GM18870 (cell line): ENCODE data around the gene RTN4RL1.
"Not testable (repeated sequence)": the region's sequence is repeated elsewhere in the genome, so short reads cannot be mapped to it uniquely, and the experiment has no call there.

Experiments
- ATAC-seq: cut with Tn5 transposase; IDR thresholded peaks from one replicate; pipeline ENCODE4 v1.9.1; 2021; ENCODE audit warnings: moderate library complexity; ENCODE audit not compliant: unreplicated experiment

The RTN4RL1 gene

DNA sequence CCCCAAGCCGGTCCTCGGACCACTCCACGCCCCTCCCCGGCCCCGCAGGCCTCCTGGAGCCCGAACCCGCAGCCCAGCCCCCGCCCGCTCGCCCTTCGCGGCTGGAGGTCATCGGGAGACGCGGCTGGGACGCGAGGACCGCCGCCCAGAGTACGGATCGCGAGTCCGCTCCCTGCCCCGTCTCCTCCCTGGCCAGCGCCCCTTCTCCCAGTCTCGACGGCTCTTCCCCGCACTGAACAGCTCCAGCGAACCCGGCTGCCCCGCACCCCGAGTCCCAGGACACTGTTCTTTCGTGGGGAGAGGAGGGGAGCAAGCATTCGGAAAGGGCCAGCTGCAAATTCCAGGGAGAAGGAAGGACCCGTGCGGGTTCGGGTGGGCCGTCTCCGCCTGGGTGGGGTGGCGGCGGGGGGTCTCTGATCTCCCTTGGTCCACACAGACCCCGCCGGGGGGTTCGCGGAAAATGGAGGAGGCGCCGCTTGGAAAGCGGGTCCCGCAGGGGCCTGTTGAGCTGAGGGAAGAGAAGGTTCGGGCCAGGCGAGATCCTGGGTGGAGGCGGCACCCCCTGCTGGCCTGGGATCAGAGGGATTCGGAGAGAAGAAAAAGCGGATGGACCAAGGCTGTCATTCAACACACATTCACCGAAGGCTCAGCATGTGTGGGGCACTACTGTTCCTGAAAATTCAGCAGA lies 632 bp upstream of the RTN4RL1 start:
- no peak for ATAC-seq

DNA sequence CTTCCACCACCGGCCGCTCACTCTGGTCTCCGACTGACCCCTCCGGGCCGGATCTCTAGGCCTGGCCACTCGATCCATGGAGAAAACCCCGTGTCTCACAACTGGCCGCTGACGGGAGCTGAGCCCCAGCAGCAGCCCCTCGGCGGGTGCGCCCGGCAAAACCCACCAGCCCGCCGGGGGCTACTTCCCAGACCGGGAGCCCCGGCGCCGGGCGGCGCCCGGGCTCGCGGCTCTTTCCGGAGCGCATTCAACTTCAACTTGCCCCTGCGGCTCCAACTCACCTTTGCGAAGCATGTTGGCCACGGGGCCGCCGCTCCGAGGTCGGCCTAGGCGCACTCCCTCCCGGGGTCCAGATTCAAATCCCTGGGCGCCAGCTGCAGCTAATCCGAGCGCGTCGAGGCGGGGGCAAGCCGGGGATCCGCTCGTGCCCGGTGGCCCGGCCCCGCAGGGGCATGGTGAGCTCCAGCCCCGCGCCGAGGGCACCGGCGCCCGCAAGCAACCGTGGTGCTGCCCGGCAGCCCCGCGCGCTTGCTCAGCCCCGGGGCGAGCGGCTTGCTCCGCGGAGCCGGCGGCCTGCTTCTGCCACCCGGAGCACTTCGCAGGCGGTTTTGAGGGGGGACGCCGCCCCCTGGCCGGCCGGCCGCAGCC lies 438 bp downstream of the RTN4RL1 start:
- ATAC-seq = no peak

DNA sequence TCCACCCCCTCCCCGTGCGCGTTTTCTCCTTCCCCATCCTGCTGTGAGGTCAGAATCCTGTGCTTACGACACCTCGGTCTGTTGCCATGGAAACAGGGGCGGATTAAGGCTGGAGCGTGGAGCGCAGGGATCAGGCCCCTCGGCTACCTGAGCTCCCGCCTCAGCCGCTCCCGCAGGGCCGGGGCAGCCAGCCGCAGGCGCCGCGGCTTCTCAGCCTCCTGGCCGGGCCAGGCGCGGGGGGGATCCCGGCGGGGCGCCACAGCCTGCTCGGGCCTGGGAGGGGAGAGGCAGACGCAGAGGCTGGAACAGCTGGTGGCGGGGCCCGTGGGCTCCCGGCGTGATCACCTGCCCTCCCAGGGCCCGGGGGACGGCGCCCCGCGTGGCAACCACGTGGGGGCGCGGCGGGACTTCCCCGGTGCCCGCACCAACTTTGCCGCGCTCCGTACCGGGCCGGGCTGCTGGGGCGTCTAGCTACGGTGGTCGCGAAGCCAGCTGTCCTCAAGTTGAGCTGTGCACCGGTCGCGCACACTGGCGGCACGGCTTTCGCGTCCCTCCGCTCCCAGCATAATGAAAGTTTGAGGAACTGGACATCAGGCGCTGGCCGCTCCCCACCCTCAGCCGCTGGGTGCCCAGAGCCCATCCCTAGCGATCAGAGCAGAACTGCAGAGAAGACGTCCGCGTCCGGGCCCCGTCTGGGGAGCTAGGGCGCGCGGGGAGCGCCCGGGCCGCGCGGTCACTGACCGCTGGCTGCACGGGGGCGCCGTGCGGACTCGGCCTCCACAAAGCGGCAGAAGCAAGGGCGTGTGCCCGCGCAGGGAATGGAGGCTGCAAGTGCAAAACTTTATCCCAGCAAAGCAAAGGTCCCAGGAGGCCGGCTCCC lies 1.2 kb downstream of the RTN4RL1 start:
- no peak for ATAC-seq

DNA sequence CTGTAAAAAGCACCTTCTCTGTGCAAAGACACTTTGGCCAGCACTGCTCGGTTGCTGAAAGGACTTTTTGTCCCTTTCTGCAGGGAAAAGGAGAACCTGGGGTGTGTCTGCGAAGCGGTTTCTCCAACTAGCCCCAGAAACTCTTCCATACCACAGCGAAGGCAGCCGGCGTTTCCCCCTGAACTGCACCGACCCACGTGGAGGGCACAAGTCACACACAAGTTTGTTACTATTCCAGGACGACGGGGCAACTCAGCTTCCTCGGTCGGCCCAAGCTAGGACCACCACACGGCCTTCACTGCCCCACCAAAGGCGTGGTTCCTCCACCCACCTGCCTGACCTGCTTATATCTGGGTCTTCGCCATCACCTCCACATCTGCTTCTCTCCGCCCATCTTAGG lies 1.9 kb downstream of the RTN4RL1 start:
- no peak for ATAC-seq

DNA sequence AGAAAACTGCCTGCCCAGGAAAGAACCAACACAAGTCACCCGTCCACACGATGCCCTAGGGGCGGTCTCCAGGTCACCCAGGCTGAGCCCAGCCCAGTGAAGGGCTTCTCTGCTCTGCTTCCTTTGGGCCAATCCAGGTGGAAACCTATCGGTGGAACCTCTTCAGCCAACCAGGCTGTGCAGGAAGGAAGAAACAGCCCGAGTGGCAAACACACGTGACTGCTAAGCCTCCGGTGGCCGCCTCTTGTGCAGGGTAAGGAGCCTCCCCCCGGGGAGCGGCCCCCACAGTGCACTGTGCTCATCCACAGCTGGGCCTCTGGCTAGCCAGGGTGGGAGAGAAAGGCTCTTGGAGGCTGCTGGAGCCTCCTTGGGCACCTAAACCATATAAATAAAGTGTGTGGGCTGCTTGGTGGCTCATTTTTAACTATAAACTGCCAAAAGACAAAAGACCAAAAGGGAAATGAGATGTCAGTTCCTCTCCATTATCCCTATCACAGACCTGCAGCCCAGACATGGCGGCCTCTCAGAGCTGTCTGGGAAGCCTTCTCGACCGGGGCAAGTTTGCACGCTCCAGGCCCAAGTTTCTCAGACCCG lies 2.4 kb downstream of the RTN4RL1 start:
- ATAC-seq = no peak

DNA sequence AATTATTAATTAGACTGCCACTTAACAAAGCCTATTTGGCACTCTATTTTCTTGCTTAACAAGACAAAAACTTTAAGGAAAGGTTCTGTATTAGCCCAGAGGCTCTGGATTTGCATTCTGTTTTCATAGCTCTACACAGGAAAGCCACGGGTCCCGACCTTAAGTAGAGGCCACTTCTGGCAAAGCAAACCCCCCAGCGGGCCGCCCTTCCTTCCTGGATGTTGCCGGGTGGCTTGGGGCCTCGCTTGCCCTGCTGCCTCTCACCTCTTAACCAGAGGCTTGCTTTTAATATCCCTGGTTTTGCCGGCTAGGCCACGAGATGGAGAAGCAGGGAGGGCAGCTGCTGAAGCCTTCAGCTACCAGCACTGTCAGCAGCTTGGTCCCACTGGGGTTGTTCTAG lies 4.4 kb downstream of the RTN4RL1 start:
- ATAC-seq = no peak

DNA sequence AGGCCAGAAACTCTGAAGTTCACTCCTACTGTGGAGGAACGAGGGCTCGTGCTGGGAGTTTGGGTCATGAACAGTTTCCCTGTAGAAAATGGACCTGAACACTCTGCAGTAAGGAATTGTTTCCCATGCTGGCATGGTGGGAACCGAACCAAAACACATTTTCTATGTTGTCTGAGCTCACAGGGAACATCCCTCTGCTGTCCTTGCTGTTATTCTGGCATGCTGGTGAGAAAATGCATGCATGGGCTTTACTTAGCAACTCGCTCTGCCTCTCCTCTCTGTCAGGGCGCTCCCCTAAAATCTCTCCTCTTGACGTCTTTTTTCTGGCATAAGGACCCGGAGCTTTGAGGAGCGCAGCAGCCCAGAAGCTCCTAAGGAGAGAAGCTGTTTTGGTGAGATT lies 5.4 kb downstream of the RTN4RL1 start:
- no peak for ATAC-seq

DNA sequence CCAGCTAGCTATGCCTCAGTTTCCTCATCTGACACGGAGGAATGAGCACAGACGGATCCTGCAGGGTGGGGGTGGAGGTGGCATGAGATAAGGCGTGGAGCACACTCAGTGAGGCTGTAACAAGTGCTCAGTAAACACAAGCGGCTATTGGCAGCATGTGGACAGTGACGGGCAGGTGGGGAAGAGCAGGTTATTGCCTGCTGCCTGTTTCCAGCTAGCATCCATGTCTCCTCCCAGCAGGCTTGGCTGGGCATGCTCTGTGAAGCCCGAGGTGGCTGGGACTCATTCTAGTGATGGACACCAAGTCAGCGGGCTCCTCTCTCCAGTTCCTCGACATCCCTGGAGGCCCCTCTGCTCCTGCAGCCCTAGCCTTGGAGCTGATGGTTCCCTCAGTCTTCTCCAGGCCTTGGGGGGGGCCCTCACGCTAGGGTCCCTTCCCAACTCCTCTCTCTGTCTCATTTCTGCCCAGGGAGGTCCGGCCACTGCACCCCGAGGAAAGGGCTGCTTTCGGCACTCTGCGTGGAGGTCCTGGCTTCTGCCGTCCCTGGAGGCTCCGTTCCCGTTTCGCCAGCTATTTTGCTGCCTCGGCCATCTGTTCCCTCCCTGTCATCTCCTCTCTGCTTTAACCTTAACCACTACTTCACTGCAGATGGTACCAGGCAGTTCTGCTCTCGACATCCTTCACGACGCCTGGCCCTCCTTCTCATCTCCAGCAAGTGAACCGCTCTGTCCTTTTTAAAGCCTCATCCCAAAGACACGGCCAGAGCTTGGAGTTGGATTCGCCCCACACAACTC lies 6.2 kb downstream of the RTN4RL1 start:
- no peak for ATAC-seq

DNA sequence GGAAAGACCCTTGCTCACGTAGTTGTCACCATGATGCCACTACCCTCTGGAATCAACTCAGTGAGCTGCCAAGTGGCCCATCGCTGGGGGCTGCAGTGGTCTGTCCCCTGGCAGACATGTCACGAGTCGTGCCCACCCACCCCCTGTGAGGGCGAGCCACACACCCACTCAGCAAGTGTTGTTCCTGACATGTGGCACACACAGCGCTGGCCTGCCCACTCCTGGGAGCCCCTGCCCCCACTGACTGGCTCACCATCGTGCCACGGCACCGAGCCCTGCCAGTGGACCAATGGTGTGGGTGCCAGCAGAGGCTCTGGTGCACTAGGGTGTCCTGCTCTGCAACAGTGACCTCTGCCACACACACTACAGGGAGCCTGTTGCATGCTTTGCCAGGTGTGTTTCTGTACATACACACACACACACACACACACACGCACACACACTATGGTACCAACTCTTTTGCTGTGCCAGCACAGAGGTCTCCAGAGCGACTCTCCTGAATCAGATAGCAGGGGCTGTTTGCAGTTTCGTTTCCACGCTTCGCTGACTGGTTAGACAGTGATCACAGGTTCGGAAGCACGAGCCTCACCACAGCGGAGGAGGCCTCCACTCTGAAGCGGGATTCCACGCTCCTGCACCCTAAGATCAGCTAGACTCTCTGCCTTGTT lies 7.7 kb downstream of the RTN4RL1 start:
- no peak for ATAC-seq

DNA sequence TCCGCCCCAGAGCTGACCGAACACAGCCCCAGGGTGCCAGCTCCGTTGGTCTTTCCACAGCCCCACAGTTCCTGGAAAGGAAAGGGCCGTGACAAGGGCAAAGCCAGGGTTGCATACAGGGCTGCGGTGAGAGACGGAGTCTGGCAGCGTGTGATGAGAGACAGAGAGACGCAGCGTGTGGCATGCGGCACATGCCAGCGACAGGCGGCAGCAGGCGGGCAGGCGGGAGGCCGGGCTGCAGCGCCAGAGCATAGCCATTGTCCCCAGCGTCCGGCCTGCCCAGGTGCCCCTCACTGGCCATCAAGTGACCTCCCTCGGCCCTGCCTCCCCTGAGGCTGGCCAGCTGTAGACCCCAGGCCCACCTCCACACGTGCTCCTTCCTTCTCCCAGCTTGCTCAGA lies 8.6 kb downstream of the RTN4RL1 start:
- no peak for ATAC-seq

DNA sequence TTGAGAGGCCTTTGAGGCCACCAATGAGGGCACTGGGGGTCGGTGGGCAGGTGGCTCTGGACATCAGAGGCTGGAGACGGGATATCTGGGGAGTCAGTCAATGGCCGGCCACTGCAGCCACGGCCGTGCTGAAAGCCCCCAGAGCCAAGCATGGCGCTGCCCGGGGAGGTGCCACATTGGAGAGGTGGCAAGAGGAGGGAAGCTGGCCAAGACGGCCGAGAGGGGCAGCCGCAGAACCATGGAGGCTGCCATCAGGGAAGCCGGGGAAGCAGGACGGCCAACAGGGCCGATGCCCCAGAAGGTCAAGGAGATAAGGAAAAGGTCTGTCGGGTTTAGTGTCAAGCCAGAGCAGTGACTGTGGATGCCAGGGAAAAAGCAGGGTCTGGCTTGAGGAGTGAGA lies 9.8 kb downstream of the RTN4RL1 start:
- no peak for ATAC-seq

DNA sequence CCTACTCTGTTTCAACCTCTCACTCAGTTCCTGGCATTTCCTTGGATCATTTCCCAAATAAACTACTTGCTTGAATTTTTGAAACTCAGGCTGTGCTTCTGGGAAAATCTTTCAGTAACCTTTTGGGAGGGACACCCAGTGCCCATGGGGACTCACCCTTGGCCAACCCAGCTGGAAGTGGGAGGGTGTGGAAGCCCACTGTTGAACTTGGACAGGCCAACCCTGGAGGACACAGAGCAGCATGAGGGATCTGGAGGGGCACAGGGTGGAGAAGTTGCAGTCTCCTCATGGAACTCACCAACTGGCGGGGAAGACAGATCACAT lies 11.2 kb downstream of the RTN4RL1 start:
- no peak for ATAC-seq

DNA sequence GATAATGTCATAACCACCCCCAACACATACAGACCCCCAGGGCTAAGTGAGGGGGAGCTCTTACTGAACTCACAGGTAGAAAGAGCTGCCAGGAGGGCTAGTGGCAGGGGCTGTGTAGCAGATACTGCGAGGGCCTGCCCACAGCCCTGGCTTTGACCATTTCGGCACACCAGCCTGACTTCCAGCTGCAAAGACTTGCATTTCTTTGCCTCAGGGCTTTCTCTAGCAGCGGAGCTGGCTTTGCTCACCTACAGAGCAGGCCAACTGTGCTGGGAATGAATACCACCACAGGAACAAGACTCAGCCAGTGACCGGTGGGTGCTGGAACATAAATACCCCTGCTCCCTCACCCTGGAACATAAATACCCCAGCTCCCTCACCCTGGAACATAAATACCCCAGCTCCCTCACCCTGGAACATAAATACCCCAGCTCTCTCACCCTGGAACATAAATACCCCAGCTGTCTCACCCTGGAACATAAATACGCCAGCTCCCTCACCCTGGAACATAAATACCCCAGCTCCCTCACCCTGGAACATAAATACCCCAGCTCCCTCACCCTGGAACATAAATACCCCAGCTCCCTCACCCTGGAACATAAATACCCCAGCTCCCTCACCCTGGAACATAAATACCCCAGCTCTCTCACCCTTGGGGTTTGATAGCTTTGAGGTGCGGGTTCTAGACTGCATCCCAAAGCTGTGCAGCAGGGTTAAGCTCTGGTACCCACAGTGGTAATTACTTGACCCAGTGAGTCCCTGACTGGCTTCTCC lies 11.7 kb downstream of the RTN4RL1 start:
- ATAC-seq = not testable (repeated sequence)

DNA sequence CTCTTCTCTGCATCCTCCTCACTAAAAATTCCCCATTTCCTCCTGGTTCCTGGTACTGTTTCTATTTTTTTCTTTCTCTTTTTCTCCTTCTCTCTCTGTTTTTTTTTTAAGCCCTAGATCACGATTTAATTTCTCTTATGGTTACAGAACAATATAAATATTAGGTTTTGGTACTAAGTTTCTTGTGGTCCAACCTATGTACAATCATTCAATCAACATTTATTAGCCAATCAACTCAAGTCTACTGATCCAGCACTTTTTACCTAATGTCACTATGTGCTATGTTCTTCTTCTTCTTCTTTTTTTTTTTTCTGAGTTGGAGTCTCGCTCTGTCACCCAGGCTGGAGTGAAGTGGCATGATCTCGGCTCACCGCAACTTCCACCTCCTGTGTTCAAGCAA lies 12.6 kb downstream of the RTN4RL1 start:
- no peak for ATAC-seq

DNA sequence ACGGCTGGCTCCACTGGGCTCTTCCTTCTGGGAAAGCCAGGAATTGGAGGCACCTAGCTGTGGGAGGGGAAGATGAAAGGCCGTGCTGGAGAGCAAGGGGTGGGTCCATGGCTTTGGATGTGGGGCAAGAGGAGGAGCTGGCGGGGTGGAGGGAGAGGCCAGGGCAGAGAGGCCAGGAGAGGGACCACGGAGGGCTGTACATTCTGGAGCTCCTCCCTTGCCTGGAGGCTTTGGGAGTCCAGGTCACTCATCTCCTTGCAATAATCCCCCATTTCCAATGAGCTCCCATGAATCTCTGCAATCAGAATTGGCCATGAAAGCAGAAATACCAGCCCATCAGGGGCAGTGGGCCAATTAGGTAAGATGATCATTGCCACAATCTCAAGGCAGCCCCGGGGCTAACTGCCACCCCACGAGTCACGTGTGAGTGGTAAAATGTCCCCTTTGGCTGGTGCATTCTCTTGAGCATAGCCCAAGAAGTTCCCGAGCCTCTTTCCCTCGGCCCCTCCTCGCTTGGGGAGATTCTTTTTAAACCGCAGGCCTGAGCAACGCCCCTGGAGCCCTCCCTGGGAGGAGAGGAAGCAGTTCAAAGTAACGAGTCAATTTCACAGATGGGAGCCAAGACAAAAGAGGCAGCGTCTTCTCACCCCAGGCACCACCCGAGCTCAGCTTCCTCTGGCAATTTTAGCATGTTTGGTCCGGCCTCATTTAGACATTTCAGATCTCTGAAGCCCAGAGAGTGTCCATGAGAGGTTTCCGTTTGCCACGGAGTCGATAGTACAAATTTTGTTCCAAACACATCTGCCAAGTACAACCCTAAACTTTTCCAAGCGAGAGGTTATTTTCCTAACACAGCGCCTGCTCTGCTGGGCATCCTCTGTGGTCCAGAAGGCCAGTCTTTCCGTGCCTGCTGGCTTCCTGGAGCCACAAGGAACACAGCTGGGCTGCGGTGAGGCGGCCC lies 13.4 kb downstream of the RTN4RL1 start:
- no peak for ATAC-seq

DNA sequence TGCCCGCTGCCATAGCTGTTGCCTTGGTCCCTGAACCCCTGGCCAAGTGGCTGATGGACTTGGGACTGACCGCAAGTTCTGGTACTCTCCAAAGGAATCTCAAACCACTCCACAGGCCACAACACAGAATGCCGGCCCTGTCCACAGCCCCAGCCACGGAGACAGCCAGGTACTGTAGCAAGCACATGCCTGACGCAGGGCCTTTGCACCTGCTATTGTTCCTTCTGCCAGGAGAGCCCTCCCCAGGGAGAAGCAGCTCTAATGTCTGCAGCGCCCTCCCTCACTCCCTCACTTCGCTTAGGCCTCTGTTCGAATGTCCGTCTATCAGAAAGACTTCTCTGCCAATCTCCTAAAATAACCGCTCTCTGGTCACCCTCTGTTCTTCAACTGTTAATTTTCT lies 15.4 kb downstream of the RTN4RL1 start:
- no peak for ATAC-seq

DNA sequence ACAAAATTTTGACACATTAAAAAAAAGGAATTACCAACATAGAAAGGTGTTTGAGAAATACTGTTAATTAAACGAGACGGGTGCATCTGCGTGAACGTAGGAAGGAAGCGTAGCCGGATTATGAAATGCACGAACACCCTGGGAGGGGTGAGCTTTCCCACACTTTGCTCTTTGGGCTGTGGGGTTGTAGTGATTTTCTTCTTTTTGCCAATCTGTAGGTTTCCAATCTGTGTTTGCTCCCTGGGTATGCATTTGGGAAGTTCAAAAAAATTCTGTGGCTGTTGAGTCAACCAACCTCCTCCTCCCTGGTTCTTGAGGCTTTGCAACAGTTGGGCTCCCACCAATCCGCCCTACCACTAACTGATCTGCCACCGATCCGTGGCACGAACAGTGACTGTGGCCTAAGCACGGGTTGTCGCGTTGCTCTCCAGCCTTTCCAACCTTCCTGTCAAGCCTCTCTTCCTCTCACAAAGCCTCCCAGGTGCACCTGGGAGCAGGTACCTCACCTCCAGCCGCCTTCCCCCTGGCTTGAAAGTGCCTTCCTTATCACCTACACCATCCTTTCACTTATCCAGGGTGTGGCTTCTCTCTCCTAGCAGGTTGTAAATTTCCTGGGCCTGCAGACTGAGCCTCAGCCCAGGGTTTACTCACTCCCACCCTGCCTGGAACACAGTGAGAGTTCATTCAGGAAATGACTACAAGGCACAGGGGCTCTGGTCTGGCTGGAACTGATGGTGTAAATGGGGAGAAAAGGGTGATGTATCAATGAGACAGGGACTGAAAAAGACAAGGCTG lies 16.6 kb downstream of the RTN4RL1 start:
- ATAC-seq = no peak
